ENCODE data around the gene GEMIN4.

GRCh38 chr17:794876-795275 is 42.8 kb upstream of the GEMIN4 start:
- peak; percentile 17 for TF ChIP-seq CTCF (IDR thresholded peaks at IDR 0.05; ENCODE audit: borderline replicate concordance, extremely low read depth, low read length, poor library complexity, severe bottlenecking)
- TF ChIP-seq EZH2 (IDR thresholded peaks at IDR 0.05; ENCODE audit: borderline replicate concordance, low read depth, low read length, severe bottlenecking): no peak
